K562 (cell line): Measurements from ENCODE around the gene HES5. TPM values are rescaled to one million over a fixed set of nuclear protein-coding genes. Genes with fewer than 3 reads are reported as not detected.
A peak's percentile ranks its signal among the peaks of the same experiment; 100 is the strongest.

Source experiments
- ARHGAP35 ChIP-seq: fragments of 450-650 bp; IDR thresholded peaks from 2 replicates; pipeline ENCODE4 v1.6.1; 2018; ENCODE audit not compliant: partially characterized antibody
- CBFA2T2 ChIP-seq: fragments of 450-650 bp; conservative IDR thresholded peaks from 2 replicates; pipeline ENCODE4 v1.6.1; 2017; ENCODE audit warnings: mild to moderate bottlenecking
- CSDE1 ChIP-seq, 2 experiments: fragments of 450-650 bp; IDR thresholded peaks; 2 replicates each; pipeline ENCODE4 v1.6.1; 2016; ENCODE audit warnings: mild to moderate bottlenecking in 1 of 2
- POLR3A ChIP-seq: IDR thresholded peaks from 2 replicates; pipeline ENCODE4 v1.6.1; 2011; ENCODE audit warnings: borderline replicate concordance, mild to moderate bottlenecking, moderate library complexity; ENCODE audit not compliant: insufficient read length, insufficient read depth; ENCODE audit errors: extremely low read depth
- ZNF12 ChIP-seq: sonication (generic); formaldehyde crosslinking; IDR thresholded peaks from 2 replicates; pipeline ENCODE4 v1.4.0; 2020; ENCODE audit warnings: mild to moderate bottlenecking, missing genetic modification reagents
- ZNF436 ChIP-seq: fragments of 250-450, 450-650 bp; sonication (Bioruptor Pico); formaldehyde crosslinking; IDR thresholded peaks from 2 replicates; pipeline ENCODE4 v1.7.0; 2020; ENCODE audit warnings: mild to moderate bottlenecking
- polyA plus RNA-seq, 8 experiments: library from polyadenylated mRNA; depleted of rRNA in 4 of 8; stranded (reverse) in 5 of 8; unstranded in 3 of 8; fragments of >200 nt; fragmentation: Nextera tagmentation in 2 of 8; fragmentation: Illumina TruSeq in 1 of 8; extraction: Ambion mirVana in 2 of 8; extraction: Trizol in 1 of 8; gene quantifications; 2 replicates each; pipeline versions ENCODE4 v1.2.1 to v1.2.3, GENCODE V29; 2011 to 2014; ENCODE audit warnings: inconsistent platforms in 1 of 8, missing spikeins in 1 of 8
- total RNA-seq, 7 experiments: library from RNA; depleted of rRNA in 6 of 7; stranded (reverse); fragments of >200 nt in 6 of 7; fragmentation: Illumina TruSeq in 2 of 7; extraction: Trizol in 2 of 7; gene quantifications; 2 replicates each; pipeline versions ENCODE4 v1.2.1 to v1.2.3, GENCODE V29; 2011 to 2021; ENCODE audit warnings: low replicate concordance in 1 of 7
- TF ChIP-seq, protein P1 (sequence below): sonication (generic); IDR thresholded peaks from 2 replicates; pipeline ENCODE4 v1.6.1; 2016
- TF ChIP-seq, protein P2 (sequence below), 2 experiments: fragments of 450-650 bp in 1 of 2; sonication (generic) in 1 of 2; formaldehyde crosslinking in 1 of 2; IDR thresholded peaks; 2 replicates each; pipeline versions ENCODE4 v1.7.1 to v1.9.0; 2016 to 2022; ENCODE audit warnings: inconsistent platforms in 1 of 2, mild to moderate bottlenecking in 1 of 2, missing genetic modification reagents in 1 of 2
- TF ChIP-seq, protein P3 (sequence below), 2 experiments: fragments of 450-650 bp in 1 of 2; sonication (generic) in 1 of 2; formaldehyde crosslinking in 1 of 2; IDR thresholded peaks in 1 of 2; conservative IDR thresholded peaks in 1 of 2; 2 replicates each; pipeline versions ENCODE4 v1.6.1 to v1.8.1; 2016 to 2023; ENCODE audit warnings: mild to moderate bottlenecking in 2 of 2, moderate library complexity in 2 of 2, inconsistent platforms in 1 of 2, missing genetic modification reagents in 1 of 2
- TF ChIP-seq, protein P4 (sequence below): sonication (generic); formaldehyde crosslinking; IDR thresholded peaks from 2 replicates; pipeline ENCODE4 v1.9.0; 2022; ENCODE audit warnings: mild to moderate bottlenecking, missing genetic modification reagents
- TF ChIP-seq, protein P5 (sequence below), 3 experiments: IDR thresholded peaks in 2 of 3; conservative IDR thresholded peaks in 1 of 3; 2 replicates each; pipeline ENCODE4 v1.5.1; 2011 to 2012; ENCODE audit warnings: low read length in 3 of 3, mild to moderate bottlenecking in 3 of 3, control low read depth in 2 of 3, improper control_type of control experiment in 1 of 3, inconsistent platforms in 1 of 3, low read depth in 1 of 3, mixed read lengths in 1 of 3, moderate library complexity in 1 of 3; ENCODE audit not compliant: insufficient read depth in 2 of 3

The HES5 gene
- total and polyA plus RNA-seq, 9 of the 15 experiments (the other 6 are each of a cell fraction or from before 2014, with no cell fraction given): not detected

DNA sequence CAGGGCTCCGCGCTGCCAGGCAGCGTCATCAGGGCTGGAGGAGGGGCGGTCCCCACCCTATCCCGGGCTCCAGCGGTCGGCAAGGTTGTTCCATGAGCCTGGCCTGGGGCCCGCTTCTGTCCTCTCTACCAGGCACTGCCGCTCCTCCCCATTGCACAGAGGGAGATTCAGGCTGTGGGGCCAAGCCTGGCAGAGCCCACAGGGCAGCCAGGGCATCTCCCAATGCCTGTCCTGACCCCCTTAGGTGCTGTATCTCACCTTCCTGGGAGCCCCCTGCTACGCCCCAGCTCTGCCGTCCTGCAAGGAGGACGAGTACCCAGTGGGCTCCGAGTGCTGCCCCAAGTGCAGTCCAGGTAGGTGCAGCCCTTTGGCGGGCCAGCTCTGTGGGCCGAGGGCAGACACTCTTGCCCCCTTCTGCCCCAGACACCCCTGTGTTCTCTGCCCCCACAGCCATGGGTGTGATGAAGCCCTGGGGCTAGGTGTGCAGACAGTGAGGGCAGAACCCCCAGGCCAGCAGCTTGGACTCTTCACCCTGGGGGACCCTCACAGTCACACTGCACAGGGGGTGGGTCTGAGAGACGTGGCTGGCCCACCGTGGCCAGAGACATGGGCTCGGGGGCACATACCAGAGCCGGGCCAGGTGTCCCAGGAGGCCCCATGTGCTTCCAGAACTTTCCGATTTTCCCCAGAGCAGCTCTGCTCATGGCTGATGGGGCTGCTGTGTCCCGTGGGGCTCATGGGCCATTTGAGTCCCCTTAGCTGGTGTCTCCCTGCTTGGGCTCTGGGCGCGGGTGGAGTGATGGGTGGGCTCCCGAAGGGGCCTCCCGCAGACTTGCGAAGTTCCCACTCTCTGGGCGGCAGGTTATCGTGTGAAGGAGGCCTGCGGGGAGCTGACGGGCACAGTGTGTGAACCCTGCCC is 27.7 kb upstream of the HES5 start (continued):
- TF ChIP-seq, protein P1, sequence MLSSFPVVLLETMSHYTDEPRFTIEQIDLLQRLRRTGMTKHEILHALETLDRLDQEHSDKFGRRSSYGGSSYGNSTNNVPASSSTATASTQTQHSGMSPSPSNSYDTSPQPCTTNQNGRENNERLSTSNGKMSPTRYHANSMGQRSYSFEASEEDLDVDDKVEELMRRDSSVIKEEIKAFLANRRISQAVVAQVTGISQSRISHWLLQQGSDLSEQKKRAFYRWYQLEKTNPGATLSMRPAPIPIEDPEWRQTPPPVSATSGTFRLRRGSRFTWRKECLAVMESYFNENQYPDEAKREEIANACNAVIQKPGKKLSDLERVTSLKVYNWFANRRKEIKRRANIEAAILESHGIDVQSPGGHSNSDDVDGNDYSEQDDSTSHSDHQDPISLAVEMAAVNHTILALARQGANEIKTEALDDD: no peak
- TF ChIP-seq, protein P2, sequence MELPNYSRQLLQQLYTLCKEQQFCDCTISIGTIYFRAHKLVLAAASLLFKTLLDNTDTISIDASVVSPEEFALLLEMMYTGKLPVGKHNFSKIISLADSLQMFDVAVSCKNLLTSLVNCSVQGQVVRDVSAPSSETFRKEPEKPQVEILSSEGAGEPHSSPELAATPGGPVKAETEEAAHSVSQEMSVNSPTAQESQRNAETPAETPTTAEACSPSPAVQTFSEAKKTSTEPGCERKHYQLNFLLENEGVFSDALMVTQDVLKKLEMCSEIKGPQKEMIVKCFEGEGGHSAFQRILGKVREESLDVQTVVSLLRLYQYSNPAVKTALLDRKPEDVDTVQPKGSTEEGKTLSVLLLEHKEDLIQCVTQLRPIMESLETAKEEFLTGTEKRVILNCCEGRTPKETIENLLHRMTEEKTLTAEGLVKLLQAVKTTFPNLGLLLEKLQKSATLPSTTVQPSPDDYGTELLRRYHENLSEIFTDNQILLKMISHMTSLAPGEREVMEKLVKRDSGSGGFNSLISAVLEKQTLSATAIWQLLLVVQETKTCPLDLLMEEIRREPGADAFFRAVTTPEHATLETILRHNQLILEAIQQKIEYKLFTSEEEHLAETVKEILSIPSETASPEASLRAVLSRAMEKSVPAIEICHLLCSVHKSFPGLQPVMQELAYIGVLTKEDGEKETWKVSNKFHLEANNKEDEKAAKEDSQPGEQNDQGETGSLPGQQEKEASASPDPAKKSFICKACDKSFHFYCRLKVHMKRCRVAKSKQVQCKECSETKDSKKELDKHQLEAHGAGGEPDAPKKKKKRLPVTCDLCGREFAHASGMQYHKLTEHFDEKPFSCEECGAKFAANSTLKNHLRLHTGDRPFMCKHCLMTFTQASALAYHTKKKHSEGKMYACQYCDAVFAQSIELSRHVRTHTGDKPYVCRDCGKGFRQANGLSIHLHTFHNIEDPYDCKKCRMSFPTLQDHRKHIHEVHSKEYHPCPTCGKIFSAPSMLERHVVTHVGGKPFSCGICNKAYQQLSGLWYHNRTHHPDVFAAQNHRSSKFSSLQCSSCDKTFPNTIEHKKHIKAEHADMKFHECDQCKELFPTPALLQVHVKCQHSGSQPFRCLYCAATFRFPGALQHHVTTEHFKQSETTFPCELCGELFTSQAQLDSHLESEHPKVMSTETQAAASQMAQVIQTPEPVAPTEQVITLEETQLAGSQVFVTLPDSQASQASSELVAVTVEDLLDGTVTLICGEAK (IDR thresholded peaks at IDR 0.05): no peak
- TF ChIP-seq, protein P2 (CRISPR knock-in tag; IDR thresholded peaks at IDR 0.05): no peak
- TF ChIP-seq, protein P3, sequence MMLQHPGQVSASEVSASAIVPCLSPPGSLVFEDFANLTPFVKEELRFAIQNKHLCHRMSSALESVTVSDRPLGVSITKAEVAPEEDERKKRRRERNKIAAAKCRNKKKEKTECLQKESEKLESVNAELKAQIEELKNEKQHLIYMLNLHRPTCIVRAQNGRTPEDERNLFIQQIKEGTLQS (IDR thresholded peaks at IDR 0.05): no peak
- TF ChIP-seq, protein P3 (CRISPR knock-in tag; conservative IDR thresholded peaks at IDR 0.05): no peak
- TF ChIP-seq ARHGAP35 (no peak), CSDE1 (IDR thresholded peaks at IDR 0.05) (no peak), ZNF12 (CRISPR knock-in tag) (no peak), ZNF436 (CRISPR knock-in tag) (no peak), POLR3A (no peak), CBFA2T2 (no peak)
- TF ChIP-seq, protein P4, sequence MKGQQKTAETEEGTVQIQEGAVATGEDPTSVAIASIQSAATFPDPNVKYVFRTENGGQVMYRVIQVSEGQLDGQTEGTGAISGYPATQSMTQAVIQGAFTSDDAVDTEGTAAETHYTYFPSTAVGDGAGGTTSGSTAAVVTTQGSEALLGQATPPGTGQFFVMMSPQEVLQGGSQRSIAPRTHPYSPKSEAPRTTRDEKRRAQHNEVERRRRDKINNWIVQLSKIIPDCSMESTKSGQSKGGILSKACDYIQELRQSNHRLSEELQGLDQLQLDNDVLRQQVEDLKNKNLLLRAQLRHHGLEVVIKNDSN (CRISPR knock-in tag): no peak
- TF ChIP-seq, protein P5, sequence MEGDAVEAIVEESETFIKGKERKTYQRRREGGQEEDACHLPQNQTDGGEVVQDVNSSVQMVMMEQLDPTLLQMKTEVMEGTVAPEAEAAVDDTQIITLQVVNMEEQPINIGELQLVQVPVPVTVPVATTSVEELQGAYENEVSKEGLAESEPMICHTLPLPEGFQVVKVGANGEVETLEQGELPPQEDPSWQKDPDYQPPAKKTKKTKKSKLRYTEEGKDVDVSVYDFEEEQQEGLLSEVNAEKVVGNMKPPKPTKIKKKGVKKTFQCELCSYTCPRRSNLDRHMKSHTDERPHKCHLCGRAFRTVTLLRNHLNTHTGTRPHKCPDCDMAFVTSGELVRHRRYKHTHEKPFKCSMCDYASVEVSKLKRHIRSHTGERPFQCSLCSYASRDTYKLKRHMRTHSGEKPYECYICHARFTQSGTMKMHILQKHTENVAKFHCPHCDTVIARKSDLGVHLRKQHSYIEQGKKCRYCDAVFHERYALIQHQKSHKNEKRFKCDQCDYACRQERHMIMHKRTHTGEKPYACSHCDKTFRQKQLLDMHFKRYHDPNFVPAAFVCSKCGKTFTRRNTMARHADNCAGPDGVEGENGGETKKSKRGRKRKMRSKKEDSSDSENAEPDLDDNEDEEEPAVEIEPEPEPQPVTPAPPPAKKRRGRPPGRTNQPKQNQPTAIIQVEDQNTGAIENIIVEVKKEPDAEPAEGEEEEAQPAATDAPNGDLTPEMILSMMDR (IDR thresholded peaks at IDR 0.05 in 2 of 3, conservative IDR thresholded peaks at IDR 0.05 in 1 of 3; ENCODE audit: insufficient read depth in 2 of 3, low read depth in 1 of 3, low read length in 3 of 3): 0 out of 6 replicates have a peak, but pooled peaks of 1 of the 3 experiments have one; percentile 7
